Prostate gland (tissue), 2 donors: ENCODE results near the gene DCTN3. TPM values are rescaled to one million over a fixed set of nuclear protein-coding genes. Genes with fewer than 3 reads are reported as not detected.

Experiments used
- DNase-seq: peaks from one replicate; pipeline ENCODE4 v3.0.0-alpha.2; 2019; ENCODE audit warnings: low spot score
- H3K27ac ChIP-seq, 2 donors: fragments of 200-600 bp; sonication (generic); 2 replicates each; pipeline ENCODE4 v1.5.1; 2017 to 2019
- H3K27me3 ChIP-seq: fragments of 200-600 bp; sonication (generic); replicated peaks from 2 replicates; pipeline ENCODE4 v1.5.1; 2019; ENCODE audit not compliant: insufficient read depth
- H3K36me3 ChIP-seq, 2 donors: fragments of 200-600 bp; sonication (generic); 1 replicate in 1 of 2; 2 replicates in 1 of 2; pipeline versions ENCODE4 v1.5.1 to v1.8.1; 2017 to 2019
- H3K4me1 ChIP-seq: fragments of 200-600 bp; sonication (generic); replicated peaks from 2 replicates; pipeline ENCODE4 v1.5.1; 2019
- H3K4me3 ChIP-seq, 2 donors: fragments of 200-600 bp; sonication (generic); 2 replicates each; pipeline ENCODE4 v1.5.1; 2017 to 2019
- H3K9me3 ChIP-seq: fragments of 200-600 bp; sonication (generic); 2 replicates; pipeline ENCODE4 v1.5.1; 2017
- POLR2A ChIP-seq: fragments of 450-650 bp; IDR thresholded peaks from one replicate; pipeline ENCODE4 v1.6.1; 2016; ENCODE audit warnings: antibody characterized with exemption, mild to moderate bottlenecking
- POLR2AphosphoS5 ChIP-seq: sonication (generic); formaldehyde crosslinking; IDR thresholded peaks from one replicate; pipeline ENCODE4 v1.6.1; 2017; ENCODE audit warnings: antibody characterized with exemption
- WGBS: methylation state at CpG from one replicate; pipeline ENCODE4 v1.1.5; 2018; 5-methylcytosine and 5-hydroxymethylcytosine counted together
- intact Hi-C: fragments of 100-400 bp; cut with DNase I; formaldehyde crosslinking; loops from one replicate; pipeline ENCODE4 v1.14.2; 2022
- total RNA-seq, 2 donors: library from RNA; depleted of rRNA; stranded (reverse); fragments of >200 nt; gene quantifications; one replicate each; pipeline ENCODE4 v1.1.0, GENCODE V29; 2016
- TF ChIP-seq, protein P1 (sequence below), 4 experiments: fragments of 200-600 bp in 2 of 4; fragments of 450-650 bp in 2 of 4; sonication (generic) in 2 of 4; IDR thresholded peaks; 1 replicate in 3 of 4; 2 replicates in 1 of 4; pipeline ENCODE4 v1.5.1; 2016 to 2019; ENCODE audit warnings: antibody characterized with exemption in 4 of 4, mild to moderate bottlenecking in 2 of 4, moderate library complexity in 2 of 4

DCTN3 gene
- total RNA-seq, 2 donors from 2014 or later = 73.8 to 112 TPM

GRCh38 chr9:34611811-34612787, 8.2 kb downstream of the DCTN3 start, which contains the start of gene RPP25L:
Gene RPP25L (minus strand): TSS chr9:34612097. CDS start chr9:34611296, 801 bp downstream.
- TF ChIP-seq POLR2AphosphoS5 = peak; percentile 91
- TF ChIP-seq, protein P1, sequence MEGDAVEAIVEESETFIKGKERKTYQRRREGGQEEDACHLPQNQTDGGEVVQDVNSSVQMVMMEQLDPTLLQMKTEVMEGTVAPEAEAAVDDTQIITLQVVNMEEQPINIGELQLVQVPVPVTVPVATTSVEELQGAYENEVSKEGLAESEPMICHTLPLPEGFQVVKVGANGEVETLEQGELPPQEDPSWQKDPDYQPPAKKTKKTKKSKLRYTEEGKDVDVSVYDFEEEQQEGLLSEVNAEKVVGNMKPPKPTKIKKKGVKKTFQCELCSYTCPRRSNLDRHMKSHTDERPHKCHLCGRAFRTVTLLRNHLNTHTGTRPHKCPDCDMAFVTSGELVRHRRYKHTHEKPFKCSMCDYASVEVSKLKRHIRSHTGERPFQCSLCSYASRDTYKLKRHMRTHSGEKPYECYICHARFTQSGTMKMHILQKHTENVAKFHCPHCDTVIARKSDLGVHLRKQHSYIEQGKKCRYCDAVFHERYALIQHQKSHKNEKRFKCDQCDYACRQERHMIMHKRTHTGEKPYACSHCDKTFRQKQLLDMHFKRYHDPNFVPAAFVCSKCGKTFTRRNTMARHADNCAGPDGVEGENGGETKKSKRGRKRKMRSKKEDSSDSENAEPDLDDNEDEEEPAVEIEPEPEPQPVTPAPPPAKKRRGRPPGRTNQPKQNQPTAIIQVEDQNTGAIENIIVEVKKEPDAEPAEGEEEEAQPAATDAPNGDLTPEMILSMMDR (IDR thresholded peaks at IDR 0.05) = peak in 2 of 4 experiments; percentile 14 to 21
- peak; percentile 98 for TF ChIP-seq POLR2A
- DNase-seq = peak; percentile 82
- peaks cover 9 to 10% of the 10 kb centered on the region in 2 donors for H3K36me3 ChIP-seq
- peak within 1 kb of the TSS; percentile 69 to 70 for H3K4me3 ChIP-seq
- no peaks in the 10 kb centered on the region for H3K9me3 ChIP-seq
- H3K4me1 ChIP-seq = peaks cover 4% of the 10 kb centered on the region
- H3K27me3 ChIP-seq = no peaks in the 10 kb centered on the region
- intact Hi-C loops = loop anchor here (2.0 kb wide), 1 partner anchor 25 kb away; the partner anchor contains the start of gene SIGMAR1
- under 1% methylated on average over 77 of the region's 77 CpGs for WGBS
- H3K27ac ChIP-seq = peak within 1 kb of the TSS; percentile 76 to 89

DNA sequence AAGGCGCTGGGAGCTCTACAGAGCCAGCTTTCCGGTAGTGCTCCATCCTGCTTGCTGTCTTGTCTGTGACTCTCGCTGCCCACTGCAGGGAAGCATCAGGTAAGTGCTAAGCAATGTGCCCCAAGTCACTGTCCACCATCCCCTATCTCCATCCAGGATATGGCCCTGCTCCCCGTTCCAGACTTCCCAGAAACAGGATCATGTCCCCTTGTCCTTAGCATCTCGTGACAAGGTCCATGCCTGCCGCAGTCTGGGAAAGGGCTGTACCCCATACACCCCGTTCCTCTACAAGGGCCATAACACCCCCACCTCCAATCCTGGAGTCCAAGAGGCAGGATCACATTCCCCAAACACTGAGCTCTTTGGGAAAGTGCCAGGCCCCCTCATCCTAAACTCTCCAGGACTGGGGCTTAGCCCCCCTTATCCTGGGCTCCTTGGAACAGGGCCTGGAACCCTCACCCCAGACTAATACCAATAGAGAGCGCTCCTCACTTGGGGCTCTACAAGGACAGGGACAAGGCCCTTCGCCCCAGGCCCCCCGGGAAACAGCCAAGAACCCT, 9.0 kb downstream of the DCTN3 start:
- WGBS = 32% methylated on average over 10 of the region's 10 CpGs
- Histone ChIP-seq H3K27ac (peak overlapping the region; percentile 76 to 89), H3K36me3 (peaks cover 1 to 4% of the 10 kb centered on the region in 2 donors), H3K4me3 (peak overlapping the region; percentile 69 to 70), H3K27me3 (no peaks in the 10 kb centered on the region), H3K9me3 (no peaks in the 10 kb centered on the region), H3K4me1 (peaks cover 4% of the 10 kb centered on the region)
- no peak for DNase-seq
- TF ChIP-seq POLR2A (no peak), POLR2AphosphoS5 (no peak)
- TF ChIP-seq, protein P1 (IDR thresholded peaks at IDR 0.05) = no peak
- intact Hi-C loops = no loop called here

- WGBS = 90% methylated on average over 19 of the region's 20 CpGs
- no peaks in the 10 kb centered on the region for H3K9me3 ChIP-seq
- H3K27me3 ChIP-seq = no peaks in the 10 kb centered on the region
- H3K4me3 ChIP-seq = peak overlapping the region; percentile 69 to 70
- peak overlapping the region; percentile 76 to 89 for H3K27ac ChIP-seq
- no peak for TF ChIP-seq POLR2AphosphoS5
- no peak for TF ChIP-seq POLR2A
- TF ChIP-seq, protein P1 (IDR thresholded peaks at IDR 0.05) = no peak
- peaks cover 4% of the 10 kb centered on the region for H3K4me1 ChIP-seq
- H3K36me3 ChIP-seq = no peaks in the 10 kb centered on the region
- no peak for DNase-seq
- intact Hi-C loops = no loop called here
Observed at GRCh38 chr9:34610434-34611206, 9.7 kb downstream of the DCTN3 start.

- Histone ChIP-seq H3K27me3 (no peaks in the 10 kb centered on the region), H3K36me3 (no peaks in the 10 kb centered on the region), H3K4me1 (peaks cover 4% of the 10 kb centered on the region), H3K4me3 (no peak overlapping the region), H3K27ac (no peak overlapping the region), H3K9me3 (no peaks in the 10 kb centered on the region)
- 42% methylated on average over 2 of the region's 2 CpGs for WGBS
- intact Hi-C loops = no loop called here
- TF ChIP-seq, protein P1 (IDR thresholded peaks at IDR 0.05) = no peak
- TF ChIP-seq POLR2A (no peak), POLR2AphosphoS5 (no peak)
- no peak for DNase-seq
Observed at GRCh38 chr9:34607331-34607730, 13.0 kb downstream of the DCTN3 start.
